DMS 273 treated with DMSO at 0.1 percent for 48 hours (cell line): ENCODE measurements around the gene SLC22A31.
A peak's percentile ranks its signal among the peaks of the same experiment; 100 is the strongest.

Source experiments
- DNase-seq: peaks from one replicate; lab custom pipeline; 2025; lab: John Stamatoyannopoulos, UW

The SLC22A31 gene

DNA sequence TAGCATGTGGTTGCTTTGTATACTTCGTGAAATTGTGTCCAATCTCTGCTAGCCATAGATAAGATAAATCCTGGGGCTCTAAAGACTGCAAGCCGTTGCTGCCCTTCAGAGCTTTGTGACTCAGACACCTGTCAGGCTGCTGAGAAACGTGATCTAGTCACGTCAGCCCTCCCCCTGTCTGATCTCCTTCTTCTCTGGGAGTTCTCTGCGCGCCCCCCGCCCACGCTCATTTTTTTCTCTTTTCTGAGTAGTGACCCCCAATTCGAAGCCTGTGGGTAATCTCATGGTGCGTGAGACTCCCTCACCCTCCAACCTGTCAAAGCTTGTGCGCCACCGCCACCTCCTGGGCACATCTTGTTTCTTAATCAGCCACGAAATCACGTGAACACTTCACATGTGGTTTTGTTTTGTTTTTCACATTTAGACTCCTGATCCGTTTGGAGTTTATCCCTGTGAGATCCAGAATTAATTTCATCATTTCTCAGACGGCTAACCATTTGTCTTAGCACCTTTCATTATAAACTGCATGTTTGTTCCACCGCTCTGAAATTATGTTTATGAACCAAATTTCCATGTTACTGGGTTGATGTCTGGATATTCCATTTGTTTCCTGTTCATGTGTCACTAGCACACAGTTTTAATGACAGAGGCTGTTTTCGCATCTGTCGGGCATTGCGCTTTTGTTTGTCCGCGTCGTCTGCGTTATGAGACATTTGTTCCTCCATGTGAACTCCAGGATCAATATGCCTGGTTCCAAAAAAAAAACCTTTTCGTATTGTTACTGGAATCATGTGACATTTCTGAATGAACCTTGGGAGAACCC lies 16.2 kb upstream of the SLC22A31 start:
- DNase-seq = peak; percentile 64

DNA sequence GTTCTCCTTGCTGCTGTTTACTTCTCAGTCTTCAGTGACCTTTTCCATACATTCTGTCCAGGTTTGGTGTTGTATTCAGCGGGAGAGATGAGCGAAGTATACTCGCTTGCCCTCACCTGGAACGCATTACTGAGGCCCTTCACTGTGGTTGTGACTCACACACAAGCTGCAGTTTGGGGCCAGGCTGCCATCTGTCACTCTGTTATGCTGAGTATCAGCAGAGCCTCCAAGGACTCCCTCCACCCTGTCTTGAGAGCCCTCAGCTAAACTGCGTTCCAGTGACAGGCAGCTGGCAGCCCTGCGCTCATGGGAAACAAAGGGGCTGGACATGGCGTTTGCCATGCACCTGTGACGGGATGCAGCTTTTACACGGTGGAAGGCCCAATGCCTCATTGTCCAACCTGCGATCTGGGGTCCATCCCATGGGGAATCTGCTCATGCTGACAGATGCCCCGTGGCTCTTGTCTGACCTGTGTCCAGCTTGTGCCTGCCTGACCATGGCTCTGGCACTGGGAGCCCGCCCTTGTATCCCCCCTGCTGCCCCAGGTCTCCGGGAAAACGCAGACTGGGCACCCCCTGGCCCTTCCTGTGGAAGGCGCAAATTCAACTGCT lies 10.7 kb upstream of the SLC22A31 start:
- peak; percentile 58 for DNase-seq

DNA sequence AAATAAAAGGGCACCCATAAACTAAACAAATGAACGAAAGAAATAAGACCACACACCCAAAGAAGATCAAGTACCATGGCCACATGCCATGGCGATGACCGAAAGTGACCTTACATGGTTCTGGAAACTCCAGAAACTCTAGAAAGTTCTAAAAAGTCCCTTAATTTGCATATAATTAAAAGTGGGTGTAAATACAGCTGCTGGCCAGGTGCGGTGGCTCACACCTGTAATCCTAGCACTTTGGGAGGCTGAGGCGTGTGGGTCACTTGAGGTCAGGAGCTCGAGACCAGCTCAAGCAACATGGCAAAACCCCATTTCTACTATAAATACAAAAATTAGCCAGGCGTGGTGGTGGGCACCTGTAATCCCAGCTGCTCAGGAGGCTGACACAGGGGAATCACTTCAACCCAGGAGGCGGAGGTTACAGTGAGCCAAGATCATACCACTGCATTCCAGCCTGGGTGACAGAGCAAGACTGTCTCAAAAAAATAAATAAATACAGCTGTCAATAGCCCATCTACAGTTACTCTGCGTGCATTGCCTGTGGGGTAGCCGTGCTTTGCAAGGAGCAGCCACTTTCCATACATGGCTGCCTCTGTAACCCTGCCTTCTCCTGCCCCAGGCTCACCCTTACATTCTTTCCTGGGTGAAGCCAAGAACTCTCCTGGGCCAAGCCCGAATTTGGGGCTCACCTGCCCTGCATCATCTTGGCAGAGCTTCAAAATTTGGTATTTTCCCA lies 10.0 kb upstream of the SLC22A31 start:
- no peak for DNase-seq

DNA sequence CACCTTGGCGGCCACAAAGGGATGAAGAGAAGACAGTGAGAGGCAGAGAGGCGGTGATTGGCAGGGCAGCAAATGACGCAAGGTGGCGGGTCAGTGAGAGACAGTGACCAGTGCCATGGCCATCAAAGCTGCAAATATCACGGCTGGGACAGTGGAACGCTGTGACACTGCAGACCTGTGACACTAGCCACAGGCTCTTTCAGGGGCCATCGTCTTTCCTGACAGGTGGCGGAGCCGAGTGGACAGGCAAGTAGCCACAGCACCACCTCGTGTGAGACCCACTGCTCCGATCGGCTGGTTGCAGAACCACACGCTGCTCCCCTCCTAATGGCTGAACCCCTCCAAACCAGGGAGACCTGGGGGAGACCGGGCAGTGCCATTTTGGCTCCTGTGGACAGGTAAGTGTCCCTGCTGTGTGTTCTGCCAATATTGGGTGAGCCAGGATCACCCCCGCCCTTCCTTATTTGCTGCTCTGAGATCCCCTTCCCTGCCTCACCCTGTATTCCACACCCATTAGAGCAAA lies 9.2 kb upstream of the SLC22A31 start:
- no peak for DNase-seq

DNA sequence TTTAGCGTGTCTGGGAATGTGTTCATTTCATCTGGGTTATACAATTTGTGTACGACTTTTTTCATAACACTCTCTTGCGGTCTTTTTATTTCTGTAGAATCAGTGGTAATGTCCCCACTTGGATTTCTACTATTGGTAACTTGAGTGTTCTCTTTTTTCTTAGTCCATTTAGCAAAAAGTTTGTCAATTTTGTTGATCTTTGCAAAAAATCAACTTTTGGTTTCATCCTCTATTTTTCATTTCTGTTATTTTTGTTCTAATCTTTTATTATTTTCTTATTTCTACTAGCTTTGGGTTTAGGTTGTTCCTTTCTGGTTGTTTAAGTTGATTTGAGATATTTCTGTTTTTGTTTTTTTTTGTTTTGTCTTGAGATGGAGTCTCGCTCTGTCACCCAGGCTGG lies 7.7 kb upstream of the SLC22A31 start:
- no peak for DNase-seq

DNA sequence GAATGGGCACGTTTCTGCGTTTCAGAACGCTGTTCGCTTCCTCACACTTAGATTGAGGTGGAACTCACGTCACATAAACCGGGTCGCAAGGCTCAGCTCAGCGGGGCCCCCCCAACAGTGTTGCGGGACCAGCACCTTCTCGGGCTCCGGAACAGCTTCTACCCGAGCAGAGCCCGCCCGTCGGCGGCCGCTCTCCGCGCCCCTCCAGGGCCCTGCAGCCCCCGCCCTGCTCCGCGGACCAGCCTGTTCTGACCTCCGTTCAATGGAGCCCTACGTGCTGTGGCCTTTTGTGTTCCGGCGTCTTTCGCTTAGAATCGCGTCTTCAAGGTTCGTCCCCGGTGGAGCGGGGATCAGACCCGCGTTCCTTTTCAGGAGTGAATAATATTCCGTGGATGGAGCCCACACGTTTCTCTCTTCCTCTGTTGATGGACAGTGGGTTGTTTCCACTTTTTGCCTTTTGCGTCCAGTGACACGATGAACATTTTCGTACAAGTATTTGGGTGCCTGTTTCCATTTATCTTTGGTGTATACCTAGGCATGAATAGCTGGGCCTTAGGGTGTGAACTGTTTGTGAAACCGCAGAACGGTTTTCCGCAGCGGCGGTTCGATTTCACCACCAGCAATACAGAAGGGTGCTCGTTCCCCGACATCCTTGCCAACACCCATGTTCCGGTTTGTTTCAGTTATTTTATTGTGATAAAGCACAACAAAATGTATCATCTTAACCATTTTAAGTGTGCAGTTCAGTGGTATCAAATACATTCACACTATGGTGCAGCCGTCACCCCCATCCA lies 2.3 kb upstream of the SLC22A31 start:
- no peak for DNase-seq

DNA sequence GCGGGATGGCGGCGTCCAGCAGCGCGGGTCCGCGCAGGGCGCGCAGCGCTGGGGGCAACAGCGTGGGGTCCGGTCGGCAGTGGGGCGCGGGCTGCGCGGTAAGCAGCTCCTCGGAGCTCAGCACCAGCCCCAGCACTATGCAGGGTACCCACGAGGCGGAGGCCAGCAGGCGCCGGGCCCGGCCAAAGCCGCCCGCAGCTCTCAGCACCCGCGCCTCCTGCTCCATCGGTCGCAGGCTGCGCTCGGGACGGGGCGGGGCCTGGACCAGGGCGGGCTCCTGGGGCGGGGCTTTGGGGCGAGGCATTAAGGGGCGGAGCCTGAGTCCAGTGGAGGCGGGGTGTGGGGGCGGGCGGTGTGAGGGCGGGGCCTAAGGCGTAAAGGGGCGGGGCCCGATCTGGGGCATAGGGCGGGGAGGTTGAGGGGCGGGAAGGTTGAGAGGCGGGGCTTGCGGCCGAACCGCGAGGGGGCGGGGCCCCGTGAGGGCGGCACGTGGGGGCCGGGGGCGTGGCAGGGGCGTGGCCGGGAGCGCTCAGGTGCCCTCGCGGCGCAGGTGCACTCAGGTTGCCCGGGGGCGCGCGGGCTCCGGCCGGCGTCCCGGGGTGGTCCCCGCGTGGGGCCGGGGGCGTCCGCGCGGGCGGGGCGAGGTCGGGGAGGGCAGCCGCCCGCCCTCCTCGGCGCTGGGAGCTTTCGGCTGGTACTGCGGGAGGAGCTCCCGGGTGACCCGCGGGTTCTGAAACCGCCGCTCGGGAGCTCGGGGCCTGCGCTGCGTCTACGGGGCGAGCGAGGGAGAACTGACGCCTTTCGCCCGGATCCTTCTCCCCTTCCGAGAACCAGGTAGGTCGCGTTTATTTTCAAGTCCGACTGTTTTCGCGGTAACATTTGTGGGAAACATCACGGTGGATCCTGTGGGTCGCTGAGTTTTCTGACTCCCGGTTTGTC lies 1.4 kb upstream of the SLC22A31 start:
- DNase-seq = no peak

DNA sequence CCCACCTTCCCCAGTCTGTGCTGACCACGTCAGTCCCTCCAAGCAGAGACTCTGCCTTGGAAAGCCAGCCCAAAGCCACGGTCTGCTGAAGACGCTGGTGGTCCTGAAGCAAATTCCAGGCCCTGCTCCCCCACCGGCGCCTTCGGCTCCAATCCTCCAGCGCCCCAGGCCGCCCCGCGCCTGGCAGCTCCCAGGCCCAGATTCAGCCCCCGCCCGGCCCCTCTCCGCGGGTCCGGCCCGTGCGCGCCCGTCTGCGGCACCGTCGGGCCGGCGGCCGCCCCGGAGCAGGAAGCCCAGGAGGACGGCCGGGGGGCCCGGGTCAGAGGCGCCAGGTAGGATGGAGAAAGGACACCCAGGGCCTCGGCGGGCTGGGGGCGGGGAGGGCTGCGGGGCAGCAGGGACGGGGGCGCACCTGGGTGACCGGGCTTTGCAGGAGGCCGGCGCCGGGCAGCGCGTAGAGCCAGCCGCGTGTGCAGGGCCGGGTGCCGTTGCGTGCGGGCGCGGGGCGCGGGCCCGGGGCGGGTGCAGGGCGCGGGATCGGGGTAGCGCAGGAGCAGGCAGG lies 594 bp upstream of the SLC22A31 start:
- DNase-seq = no peak

DNA sequence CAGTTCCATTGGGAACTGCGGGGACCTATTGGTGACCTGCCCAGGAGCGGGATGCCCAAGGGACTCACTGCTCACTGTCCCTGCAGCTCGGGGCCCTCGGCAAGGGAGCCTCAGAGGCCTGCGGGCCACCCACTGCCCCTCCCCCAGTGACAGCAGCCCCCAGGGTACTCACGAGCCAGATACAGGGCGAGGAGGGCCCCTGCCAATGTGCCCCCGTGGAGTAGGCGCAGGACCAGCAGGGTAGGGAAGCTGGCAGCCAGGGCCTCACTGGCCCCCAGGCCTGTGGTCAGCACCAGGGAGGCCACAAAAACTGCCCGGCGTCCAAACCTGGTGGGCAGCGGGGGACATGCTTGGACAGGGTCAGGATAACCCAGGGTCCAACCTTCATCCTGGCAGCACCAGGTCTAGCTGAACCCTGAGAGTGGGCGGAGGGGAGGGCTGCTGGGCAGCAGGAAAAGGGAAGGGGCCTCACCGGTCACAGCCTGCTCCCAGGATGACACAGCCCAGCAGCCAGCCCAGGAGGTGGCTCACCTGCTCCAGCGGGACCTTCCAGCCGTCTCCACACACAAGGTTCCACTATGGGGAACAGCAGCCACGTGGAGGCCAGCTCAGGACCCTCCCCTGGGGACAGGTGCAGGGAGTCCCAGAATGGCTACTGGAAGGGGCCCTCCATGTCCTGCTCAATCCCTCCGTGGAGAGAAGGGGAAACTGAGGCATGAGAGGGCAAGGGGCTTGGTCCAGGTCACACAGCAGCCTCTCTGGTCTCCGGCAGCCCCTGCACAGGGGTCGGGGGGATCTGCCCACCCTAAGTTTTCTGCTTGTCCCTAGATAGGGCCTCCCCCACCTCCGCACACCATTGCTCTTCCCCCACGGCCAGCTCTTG lies 855 bp downstream of the SLC22A31 start:
- no peak for DNase-seq

DNA sequence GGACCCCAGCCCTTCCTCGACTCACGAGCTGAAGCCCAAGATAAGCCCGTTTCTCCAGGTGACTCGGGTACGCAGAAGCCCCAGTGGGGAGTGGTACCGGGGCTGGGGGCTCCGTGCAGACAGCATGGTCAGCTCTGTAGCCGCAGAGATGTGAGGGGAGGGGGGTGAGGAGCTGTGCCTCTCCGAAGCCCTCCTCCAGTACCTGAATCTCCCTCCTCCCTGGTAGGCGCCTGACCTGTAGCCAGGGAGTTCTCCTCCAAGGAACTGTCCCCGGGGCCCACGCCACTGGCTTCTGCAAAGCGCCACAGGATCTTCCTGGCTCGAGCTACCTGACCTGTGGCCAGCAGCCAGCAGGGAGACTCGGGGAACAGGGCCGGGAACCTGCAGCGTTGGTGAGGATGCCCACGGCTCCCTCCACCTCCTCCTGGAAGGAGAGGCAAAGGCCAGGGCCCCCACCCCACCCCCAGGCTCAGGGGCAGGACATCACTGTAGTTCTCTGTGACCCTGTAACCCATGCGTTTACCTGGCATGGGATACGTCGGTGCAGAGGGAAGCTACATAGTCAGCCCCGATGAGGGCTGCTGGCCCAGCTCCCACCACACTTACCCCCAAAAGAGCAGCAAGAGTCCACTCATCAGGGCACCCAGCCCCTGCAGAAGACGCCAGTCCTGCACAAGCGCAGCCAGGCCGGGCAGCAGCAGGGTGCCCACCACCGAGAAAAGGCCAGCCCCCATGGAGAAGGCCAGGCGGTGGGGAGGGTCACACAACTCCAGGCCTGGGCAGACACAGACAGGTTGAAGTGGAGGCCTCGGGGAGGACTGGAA lies 1.7 kb downstream of the SLC22A31 start:
- DNase-seq = no peak

DNA sequence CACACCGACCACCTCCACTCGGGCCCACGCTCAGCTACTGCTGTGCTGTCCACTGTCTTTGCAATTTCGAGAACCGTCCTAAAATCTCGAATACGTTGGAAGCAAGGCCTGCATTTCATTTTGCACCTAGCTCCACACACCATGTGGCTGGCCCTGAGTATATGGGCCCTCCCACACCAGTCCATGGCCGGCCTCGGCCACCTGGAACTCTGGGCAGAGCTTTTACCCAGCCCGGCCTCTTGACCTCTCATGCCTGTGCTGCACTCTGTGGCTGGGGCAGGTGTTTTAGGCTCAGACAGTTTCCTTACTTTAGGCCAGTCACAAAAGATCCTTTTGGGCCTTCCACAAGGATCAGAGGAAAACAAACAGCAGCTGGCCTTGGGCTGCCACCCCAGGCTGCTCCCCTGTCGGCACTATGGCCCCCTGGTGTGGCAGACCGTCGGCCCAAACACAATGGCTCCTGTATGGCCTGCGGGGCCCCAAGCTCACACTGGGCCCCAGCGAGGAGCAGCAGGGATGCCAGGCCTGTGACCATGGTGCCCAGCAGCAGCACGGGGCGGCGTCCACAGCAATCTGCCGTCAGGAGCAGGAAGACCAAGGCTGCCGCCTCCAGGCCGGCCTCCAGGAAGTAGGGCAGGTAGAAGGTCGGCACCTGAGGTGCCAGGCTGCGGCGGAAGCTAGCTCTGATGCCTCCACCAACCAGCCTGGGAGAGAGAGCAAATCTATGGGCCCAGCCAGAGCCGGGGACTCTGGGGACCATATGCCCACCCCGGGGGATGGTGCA lies 2.5 kb downstream of the SLC22A31 start:
- no peak for DNase-seq

DNA sequence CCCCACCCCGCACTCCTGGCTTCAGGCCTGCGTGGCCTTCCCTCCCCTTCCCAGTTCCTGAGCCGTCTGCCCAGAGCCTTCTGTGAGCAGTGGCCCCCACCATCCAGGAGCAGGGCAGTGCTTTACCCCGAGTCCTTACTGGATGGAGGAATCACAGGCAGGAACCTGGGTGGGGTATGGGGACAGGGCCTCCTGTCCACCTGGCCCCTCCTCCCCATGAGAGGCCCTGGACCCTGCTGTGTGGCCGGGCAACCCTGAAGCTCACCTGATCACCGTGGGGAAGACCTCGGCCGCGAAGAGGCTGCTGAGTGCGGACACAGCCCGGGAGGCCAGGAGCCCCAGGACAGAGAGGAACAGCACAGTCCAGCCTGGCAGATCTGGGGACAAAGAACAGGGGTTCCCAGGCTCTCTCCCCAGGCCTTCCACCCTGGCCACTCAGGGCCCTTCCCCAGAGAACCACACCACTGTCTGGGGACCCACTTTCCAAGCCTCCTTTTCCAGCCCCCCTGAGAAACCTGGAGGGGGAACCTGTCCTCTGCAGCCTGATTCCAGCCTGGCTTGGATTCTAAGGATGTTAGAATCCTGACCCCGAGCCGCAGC lies 3.2 kb downstream of the SLC22A31 start:
- DNase-seq = no peak

DNA sequence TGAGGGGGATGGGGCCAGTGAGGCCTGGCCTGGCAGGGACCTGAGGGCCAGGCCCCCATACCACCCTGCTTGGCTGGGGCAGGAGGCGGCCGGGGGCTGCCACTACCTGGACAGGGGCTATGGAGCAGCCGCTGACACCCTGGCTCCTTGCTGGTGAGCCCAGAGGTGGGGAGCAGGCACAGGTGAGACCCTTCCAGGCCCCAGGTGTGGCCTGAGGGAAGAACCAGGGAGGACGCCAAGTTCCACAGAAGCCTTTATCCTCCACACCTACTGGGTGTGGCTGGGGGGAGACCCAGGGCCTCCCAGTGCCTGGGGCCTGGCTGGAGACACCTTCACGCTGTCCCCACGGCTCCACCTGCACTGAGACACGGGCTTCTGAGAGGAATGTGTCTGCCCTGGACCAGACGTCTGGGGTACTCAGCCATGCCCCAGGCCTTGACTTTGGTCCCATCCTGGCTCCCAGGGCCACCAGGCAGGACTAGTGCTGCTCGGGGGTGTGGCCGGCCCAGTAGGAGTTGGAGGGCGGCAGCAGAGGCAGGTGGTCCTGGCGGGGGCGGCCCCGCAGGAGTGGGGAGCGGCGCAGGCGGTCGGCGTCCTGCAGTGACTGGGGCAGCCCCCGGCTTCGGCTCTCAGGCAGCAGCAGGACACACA lies 4.7 kb downstream of the SLC22A31 start:
- DNase-seq = no peak

DNA sequence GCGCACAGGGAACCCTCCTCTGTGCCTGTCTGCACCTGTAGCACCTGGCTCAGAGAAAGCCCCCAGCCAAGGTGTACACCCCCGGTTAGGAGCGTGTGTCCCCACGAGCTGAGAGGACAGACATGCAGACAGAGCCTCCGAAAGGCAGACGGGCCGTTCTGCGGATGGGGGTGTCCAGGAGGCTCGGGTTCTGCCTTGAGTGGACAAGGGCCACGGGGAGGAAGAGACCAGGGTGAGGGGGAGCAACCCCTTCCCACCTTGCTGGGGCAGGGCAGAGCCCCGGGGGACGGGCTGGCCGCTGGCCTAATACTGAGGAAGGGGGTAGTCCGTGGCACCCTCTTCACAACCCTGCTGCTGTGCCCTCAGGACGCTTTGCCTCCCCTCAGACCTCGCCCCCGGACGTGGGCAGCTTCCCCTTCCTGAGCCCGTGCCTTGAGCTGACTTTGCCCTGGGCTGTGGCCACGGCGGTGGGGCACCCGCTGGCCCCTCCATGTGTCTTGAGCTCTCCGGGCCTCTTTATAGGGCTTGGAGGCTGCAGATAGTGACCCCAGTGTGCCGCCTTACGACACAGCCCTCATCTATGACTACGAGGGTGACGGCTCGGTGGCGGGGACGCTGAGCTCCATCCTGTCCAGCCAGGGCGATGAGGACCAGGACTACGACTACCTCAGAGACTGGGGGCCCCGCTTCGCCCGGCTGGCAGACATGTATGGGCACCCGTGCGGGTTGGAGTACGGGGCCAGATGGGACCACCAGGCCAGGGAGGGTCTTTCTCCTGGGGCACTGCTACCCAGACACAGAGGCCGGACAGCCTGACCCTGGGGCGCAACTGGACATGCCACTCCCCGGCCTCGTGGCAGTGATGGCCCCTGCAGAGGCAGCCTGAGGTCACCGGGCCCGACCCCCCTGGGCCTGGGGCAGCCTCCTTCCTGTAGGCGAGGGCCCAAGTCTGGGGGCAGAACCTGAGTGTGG lies 5.7 kb downstream of the SLC22A31 start:
- DNase-seq = no peak

DNA sequence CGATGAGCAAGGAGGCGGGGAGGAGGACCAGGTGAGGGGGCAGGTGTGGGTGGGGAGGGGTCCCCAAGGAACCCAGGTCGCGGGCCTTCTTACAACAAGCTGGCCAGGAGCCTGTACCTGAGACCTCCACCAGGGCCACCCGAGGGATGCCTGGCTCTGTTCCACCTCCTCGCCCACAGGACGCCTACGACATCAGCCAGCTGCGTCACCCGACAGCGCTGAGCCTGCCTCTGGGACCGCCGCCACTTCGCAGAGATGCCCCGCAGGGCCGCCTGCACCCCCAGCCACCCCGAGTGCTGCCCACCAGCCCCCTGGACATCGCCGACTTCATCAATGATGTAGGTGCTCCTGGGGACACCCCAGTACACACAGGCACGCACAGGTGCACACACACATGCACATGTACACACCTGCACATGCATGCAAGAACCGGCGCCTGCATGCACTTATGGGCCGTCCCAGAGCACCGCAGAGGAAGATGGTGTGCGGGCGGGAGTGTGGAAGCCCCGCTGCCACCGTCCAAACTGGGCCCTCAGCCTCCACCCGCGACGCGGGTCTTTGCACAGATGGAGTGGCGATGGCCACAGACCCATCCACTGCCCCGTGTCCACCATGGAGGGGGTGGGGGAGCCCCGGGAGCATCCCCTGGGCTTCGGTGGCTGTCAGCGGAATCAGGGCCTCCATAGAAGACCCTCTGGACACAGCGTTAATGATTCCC lies 6.6 kb downstream of the SLC22A31 start:
- DNase-seq = no peak
